DOHH2 (cell line): ENCODE results near the gene DPYD.

Source experiments
- H3F3A ChIP-seq: fragments of 200-600 bp; sonication (generic), shearing (Covaris generic); 2 replicates; pipeline ENCODE4 v1.6.0; 2016; ENCODE audit warnings: antibody characterized with exemption, mild to moderate bottlenecking; ENCODE audit not compliant: control insufficient read depth, insufficient read depth
- H3K27ac ChIP-seq: fragments of 200-600 bp; sonication (generic); 2 replicates; pipeline ENCODE4 v1.5.1; 2014; ENCODE audit warnings: low read depth, mild to moderate bottlenecking, low read length, moderate library complexity
- H3K27me3 ChIP-seq: fragments of 200-600 bp; sonication (generic); 2 replicates; pipeline ENCODE4 v1.6.1; 2014; ENCODE audit warnings: mild to moderate bottlenecking, low read length, mixed read lengths; ENCODE audit not compliant: control insufficient read depth
- H3K36me3 ChIP-seq: fragments of 200-600 bp; sonication (generic); 2 replicates; pipeline ENCODE4 v1.6.1; 2014; ENCODE audit warnings: mild to moderate bottlenecking, low read length, moderate library complexity, mixed read lengths; ENCODE audit not compliant: control insufficient read depth
- H3K4me1 ChIP-seq: fragments of 200-600 bp; sonication (generic); 2 replicates; pipeline ENCODE4 v1.6.1; 2014; ENCODE audit warnings: mild to moderate bottlenecking, low read length, mixed read lengths; ENCODE audit not compliant: control insufficient read depth
- H3K4me2 ChIP-seq: fragments of 200-600 bp; sonication (generic); 2 replicates; pipeline ENCODE4 v1.6.0; 2014; ENCODE audit warnings: mild to moderate bottlenecking, low read length, moderate library complexity
- H3K4me3 ChIP-seq: fragments of 200-600 bp; sonication (generic); 2 replicates; pipeline ENCODE4 v1.5.1; 2014; ENCODE audit warnings: mild to moderate bottlenecking, low read length, mixed read lengths
- H3K79me2 ChIP-seq: fragments of 200-600 bp; sonication (generic); 2 replicates; pipeline ENCODE4 v1.6.1; 2014; ENCODE audit warnings: mild to moderate bottlenecking, low read length, mixed read lengths; ENCODE audit not compliant: control insufficient read depth
- H3K9me2 ChIP-seq: fragments of 200-600 bp; sonication (generic); replicated peaks from 2 replicates; pipeline ENCODE4 v1.6.1; 2014; ENCODE audit warnings: mild to moderate bottlenecking, low read length, mixed read lengths; ENCODE audit not compliant: control insufficient read depth
- H3K9me3 ChIP-seq: fragments of 200-600 bp; sonication (generic); 2 replicates; pipeline ENCODE4 v1.6.1; 2014; ENCODE audit warnings: antibody characterized with exemption, low read length, mixed read lengths; ENCODE audit not compliant: control insufficient read depth, insufficient read depth
- H4K20me1 ChIP-seq: fragments of 200-600 bp; sonication (generic); 2 replicates; pipeline ENCODE4 v1.6.0; 2014; ENCODE audit warnings: low read depth, mild to moderate bottlenecking, antibody characterized with exemption, low read length, moderate library complexity; ENCODE audit not compliant: control insufficient read depth, insufficient read depth
- EZH2phosphoT487 ChIP-seq: fragments of 200-600 bp; sonication (generic); IDR thresholded peaks from 2 replicates; pipeline ENCODE4 v1.6.1; 2017; ENCODE audit warnings: borderline replicate concordance, mild to moderate bottlenecking, antibody characterized with exemption, low read length, moderate library complexity, mixed read lengths
- TF ChIP-seq, protein P1 (sequence below): fragments of 200-600 bp; sonication (generic); IDR thresholded peaks from one replicate; pipeline ENCODE4 v1.5.1; 2014; ENCODE audit warnings: antibody characterized with exemption, mild to moderate bottlenecking, low read depth, low read length; ENCODE audit not compliant: poor library complexity, severe bottlenecking

DPYD gene

DNA sequence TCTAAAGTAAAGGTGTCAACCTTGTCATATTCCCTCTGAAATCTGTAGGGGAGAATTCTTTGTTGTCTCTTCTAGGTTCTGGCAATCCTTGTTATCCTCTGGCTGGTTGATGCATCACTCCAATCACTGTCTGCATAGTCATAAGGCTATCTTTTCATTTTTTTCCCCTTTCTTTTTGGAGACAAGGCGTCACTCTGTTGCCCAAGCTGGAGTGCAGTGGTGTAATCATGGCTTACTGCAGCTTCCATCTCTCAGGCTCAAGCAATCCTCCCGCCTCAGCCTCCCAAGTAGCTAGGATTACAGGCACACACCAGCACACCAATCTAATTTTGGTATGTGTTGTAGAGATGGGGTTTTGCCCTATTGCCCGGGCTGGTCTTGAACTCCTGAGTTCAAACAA lies 12.9 kb downstream of the DPYD start:
- Histone ChIP-seq H3K27me3 (no peaks in the 10 kb centered on the region), H3K27ac (no peak overlapping the region), H4K20me1 (no peaks in the 10 kb centered on the region), H3K4me1 (no peaks in the 10 kb centered on the region), H3F3A (no peaks in the 10 kb centered on the region), H3K4me3 (no peak overlapping the region), H3K79me2 (no peaks in the 10 kb centered on the region), H3K9me2 (no peaks in the 10 kb centered on the region), H3K4me2 (no peak overlapping the region), H3K9me3 (no peaks in the 10 kb centered on the region), H3K36me3 (no peaks in the 10 kb centered on the region)
- TF ChIP-seq EZH2phosphoT487, result no peak

DNA sequence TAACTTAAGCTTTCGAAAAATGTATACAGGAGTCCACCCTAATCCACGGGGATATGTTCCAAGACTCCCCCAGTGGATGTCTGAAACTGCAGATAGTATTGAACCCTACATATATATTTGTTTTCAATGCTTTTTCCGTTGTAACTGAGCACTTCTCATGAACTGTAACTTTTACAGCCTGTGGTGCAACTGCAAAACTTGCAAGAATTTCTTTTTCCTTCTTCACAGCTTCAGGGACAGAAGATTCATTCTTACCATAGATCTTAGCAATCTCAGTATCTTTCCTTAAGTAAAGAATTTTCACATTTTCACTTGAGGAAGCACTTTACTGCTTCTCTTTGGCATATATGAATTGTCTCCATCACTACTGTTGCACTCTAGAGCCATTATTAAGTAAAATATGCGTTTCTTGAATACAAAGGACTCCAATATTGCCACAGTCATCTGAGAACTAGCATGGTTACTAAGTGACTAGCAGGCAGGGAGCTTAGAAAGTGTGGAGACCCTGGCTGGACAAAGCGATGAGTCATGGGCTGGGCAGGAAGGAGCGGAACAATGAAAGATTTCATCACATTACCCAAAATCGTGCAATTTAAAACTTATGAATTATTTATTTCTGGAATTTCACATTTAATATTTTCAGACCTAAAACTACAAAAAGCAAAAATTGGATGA lies 14.1 kb downstream of the DPYD start:
- no peaks in the 10 kb centered on the region for H3K79me2 ChIP-seq
- H3K27me3 ChIP-seq, result no peaks in the 10 kb centered on the region
- no peaks in the 10 kb centered on the region for H3K4me1 ChIP-seq
- no peak overlapping the region for H3K4me2 ChIP-seq
- H3K9me2 ChIP-seq, result no peaks in the 10 kb centered on the region
- H3K27ac ChIP-seq, result no peak overlapping the region
- H3F3A ChIP-seq, result no peaks in the 10 kb centered on the region
- H3K4me3 ChIP-seq, result no peak overlapping the region
- TF ChIP-seq, protein P1, sequence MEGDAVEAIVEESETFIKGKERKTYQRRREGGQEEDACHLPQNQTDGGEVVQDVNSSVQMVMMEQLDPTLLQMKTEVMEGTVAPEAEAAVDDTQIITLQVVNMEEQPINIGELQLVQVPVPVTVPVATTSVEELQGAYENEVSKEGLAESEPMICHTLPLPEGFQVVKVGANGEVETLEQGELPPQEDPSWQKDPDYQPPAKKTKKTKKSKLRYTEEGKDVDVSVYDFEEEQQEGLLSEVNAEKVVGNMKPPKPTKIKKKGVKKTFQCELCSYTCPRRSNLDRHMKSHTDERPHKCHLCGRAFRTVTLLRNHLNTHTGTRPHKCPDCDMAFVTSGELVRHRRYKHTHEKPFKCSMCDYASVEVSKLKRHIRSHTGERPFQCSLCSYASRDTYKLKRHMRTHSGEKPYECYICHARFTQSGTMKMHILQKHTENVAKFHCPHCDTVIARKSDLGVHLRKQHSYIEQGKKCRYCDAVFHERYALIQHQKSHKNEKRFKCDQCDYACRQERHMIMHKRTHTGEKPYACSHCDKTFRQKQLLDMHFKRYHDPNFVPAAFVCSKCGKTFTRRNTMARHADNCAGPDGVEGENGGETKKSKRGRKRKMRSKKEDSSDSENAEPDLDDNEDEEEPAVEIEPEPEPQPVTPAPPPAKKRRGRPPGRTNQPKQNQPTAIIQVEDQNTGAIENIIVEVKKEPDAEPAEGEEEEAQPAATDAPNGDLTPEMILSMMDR, result no peak
- no peak for TF ChIP-seq EZH2phosphoT487
- no peaks in the 10 kb centered on the region for H3K36me3 ChIP-seq
- H3K9me3 ChIP-seq, result no peaks in the 10 kb centered on the region
- no peaks in the 10 kb centered on the region for H4K20me1 ChIP-seq

DNA sequence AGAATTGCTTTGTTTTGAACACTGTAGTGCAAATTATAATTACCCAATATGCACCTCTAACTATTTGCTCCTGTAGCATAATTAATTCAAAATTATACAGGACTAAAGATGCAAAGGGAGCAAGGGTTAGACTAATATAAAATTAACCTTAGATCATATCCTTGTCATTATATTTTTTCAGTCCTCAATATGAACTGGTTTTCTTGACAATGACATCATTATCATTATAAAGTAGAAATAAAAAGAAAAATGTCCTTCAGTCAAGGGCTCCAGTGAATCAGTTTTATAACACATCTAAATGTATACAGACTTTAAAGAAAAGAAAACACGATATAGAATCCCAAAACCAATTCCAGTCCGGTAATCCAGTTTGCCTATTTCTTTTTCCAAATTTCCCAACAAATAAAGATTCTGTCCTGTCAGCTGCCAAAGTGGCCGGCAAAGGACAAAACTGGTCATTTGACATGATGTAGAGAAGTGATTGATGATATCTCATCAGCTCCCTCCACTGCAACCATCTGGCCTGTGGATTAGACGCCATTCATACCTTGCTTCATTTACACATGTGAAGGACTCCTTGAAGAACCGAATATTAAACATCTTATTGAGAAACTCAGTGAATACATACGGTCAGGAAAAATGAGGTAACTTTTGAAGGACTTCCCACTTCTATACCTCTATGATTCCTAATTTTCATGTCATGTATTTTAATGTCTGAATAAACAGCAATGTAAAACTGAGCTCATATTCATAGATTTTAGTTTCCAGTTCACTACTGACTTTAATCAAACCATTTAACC lies 15.5 kb downstream of the DPYD start:
- Histone ChIP-seq H3K27ac (no peak overlapping the region), H3F3A (no peaks in the 10 kb centered on the region), H3K4me3 (no peak overlapping the region), H3K27me3 (no peaks in the 10 kb centered on the region), H4K20me1 (no peaks in the 10 kb centered on the region), H3K4me1 (no peaks in the 10 kb centered on the region), H3K36me3 (no peaks in the 10 kb centered on the region), H3K9me2 (no peaks in the 10 kb centered on the region), H3K9me3 (no peaks in the 10 kb centered on the region), H3K4me2 (no peak overlapping the region), H3K79me2 (no peaks in the 10 kb centered on the region)
- TF ChIP-seq, protein P1, result no peak
- TF ChIP-seq EZH2phosphoT487, result no peak

DNA sequence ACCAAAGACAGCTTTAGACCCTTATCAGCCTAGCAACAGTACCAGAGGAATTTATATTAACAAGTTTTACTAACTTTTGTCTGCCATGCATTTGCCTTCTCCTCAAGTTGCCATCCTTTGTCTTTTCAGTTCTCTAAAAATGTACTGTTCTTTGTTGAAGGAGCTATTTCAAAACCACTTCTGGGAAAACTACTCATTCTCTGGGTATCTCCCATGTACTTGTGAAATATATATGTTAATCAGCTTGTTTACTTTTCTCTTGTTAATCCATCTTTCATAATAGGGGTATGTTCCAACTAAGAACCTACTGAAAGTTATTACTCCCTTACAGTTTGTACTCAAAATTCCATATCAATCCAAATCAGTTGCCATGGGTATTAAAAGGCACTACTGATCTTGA lies 16.3 kb downstream of the DPYD start:
- no peaks in the 10 kb centered on the region for H3K79me2 ChIP-seq
- no peaks in the 10 kb centered on the region for H3K9me2 ChIP-seq
- H3F3A ChIP-seq, result no peaks in the 10 kb centered on the region
- no peak overlapping the region for H3K27ac ChIP-seq
- no peaks in the 10 kb centered on the region for H3K27me3 ChIP-seq
- no peaks in the 10 kb centered on the region for H4K20me1 ChIP-seq
- H3K36me3 ChIP-seq, result no peaks in the 10 kb centered on the region
- no peaks in the 10 kb centered on the region for H3K9me3 ChIP-seq
- H3K4me1 ChIP-seq, result no peaks in the 10 kb centered on the region
- TF ChIP-seq, protein P1, result no peak
- no peak for TF ChIP-seq EZH2phosphoT487
- no peak overlapping the region for H3K4me3 ChIP-seq
- no peak overlapping the region for H3K4me2 ChIP-seq
